WERI-Rb-1 (cell line): ENCODE measurements around the gene YIPF2.

Source experiments
- DNase-seq: peaks from one replicate; pipeline ENCODE4 v3.0.0-alpha.2; 2020
- H3K27ac ChIP-seq: fragments of 250-450 bp; sonication (Bioruptor Pico); 2 replicates; pipeline ENCODE4 v1.5.1; 2020; ENCODE audit warnings: mild to moderate bottlenecking, moderate library complexity
- H3K27me3 ChIP-seq: fragments of 250-450 bp; sonication (Bioruptor Pico); 2 replicates; pipeline ENCODE4 v1.5.1; 2021; ENCODE audit warnings: mild to moderate bottlenecking, low read depth, moderate library complexity; ENCODE audit not compliant: insufficient read depth, severe bottlenecking
- H3K36me3 ChIP-seq: fragments of 250-450 bp; sonication (Bioruptor Pico); 2 replicates; pipeline ENCODE4 v1.5.1; 2020; ENCODE audit warnings: mild to moderate bottlenecking, moderate library complexity
- H3K4me3 ChIP-seq: 2 replicates; pipeline ENCODE4 v1.5.1; 2011; ENCODE audit warnings: low read depth, mild to moderate bottlenecking, control low read depth, low read length
- H3K9me3 ChIP-seq: fragments of 250-450 bp; sonication (Bioruptor Pico); 2 replicates; pipeline ENCODE4 v1.5.1; 2021; ENCODE audit warnings: mild to moderate bottlenecking, moderate library complexity; ENCODE audit not compliant: severe bottlenecking
- TF ChIP-seq, protein P1 (sequence below): IDR thresholded peaks from 2 replicates; pipeline ENCODE4 v1.5.1; 2011; ENCODE audit warnings: low read depth, mild to moderate bottlenecking, control low read depth, inconsistent platforms, low read length

Gene YIPF2

DNA sequence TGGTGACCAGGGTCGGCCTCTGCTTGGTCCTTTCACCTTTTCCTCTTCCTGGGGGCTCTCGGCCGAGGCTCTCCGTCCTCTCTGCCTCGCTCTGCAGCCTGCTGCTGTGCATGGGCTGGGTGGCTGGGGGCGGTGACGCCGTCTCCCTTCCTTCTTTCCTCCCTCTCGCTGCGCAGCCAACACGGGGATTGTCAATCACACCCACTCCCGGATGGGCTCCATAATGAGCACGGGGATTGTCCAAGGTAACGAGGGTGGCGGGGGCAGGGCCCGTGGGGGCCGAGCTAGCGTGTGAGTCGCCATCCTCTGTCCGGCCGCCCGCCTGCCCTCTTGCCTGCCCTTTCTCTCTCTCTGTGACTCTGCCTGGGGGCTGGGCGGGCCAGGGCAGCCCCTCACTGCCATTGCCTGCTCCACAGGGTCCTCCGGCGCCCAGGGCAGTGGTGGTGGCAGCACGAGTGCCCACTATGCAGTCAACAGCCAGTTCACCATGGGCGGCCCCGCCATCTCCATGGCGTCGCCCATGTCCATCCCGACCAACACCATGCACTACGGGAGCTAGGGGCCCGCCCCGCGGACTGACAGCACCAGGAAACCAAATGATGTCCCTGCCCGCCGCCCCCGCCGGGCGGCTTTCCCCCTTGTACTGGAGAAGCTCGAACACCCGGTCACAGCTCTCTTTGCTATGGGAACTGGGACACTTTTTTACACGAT, 7.1 kb downstream of the YIPF2 start:
- H3K9me3 ChIP-seq: no peaks in the 10 kb centered on the region
- peak overlapping the region; percentile 85; the same call in 1 of the 2 replicates for H3K27ac ChIP-seq
- H3K4me3 ChIP-seq: no peak overlapping the region
- H3K36me3 ChIP-seq: peaks cover 75% of the 10 kb centered on the region
- H3K27me3 ChIP-seq: no peaks in the 10 kb centered on the region
- no peak for DNase-seq
- TF ChIP-seq, protein P1, sequence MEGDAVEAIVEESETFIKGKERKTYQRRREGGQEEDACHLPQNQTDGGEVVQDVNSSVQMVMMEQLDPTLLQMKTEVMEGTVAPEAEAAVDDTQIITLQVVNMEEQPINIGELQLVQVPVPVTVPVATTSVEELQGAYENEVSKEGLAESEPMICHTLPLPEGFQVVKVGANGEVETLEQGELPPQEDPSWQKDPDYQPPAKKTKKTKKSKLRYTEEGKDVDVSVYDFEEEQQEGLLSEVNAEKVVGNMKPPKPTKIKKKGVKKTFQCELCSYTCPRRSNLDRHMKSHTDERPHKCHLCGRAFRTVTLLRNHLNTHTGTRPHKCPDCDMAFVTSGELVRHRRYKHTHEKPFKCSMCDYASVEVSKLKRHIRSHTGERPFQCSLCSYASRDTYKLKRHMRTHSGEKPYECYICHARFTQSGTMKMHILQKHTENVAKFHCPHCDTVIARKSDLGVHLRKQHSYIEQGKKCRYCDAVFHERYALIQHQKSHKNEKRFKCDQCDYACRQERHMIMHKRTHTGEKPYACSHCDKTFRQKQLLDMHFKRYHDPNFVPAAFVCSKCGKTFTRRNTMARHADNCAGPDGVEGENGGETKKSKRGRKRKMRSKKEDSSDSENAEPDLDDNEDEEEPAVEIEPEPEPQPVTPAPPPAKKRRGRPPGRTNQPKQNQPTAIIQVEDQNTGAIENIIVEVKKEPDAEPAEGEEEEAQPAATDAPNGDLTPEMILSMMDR: no peak

DNA sequence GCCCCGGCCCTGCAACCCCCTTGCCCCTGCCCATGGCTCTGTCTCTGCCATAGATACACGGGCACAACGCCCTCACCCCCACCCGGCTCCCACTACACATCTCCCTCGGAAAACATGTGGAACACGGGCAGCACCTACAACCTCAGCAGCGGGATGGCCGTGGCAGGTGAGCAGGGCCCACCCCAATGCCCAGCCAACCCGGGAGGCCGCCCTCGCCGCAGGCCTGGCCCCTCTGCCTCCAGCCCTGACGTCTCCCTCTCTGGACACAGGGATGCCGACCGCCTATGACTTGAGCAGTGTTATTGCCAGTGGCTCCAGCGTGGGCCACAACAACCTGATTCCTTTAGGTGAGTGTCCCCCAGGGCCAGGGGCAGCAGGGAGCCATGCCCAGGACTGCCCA, 7.7 kb downstream of the YIPF2 start:
- TF ChIP-seq, protein P1: no peak
- Histone ChIP-seq H3K4me3 (no peak overlapping the region), H3K27me3 (no peaks in the 10 kb centered on the region), H3K27ac (peak overlapping the region; percentile 85; the same call in 1 of the 2 replicates), H3K36me3 (peaks cover 77% of the 10 kb centered on the region), H3K9me3 (no peaks in the 10 kb centered on the region)
- DNase-seq: no peak

DNA sequence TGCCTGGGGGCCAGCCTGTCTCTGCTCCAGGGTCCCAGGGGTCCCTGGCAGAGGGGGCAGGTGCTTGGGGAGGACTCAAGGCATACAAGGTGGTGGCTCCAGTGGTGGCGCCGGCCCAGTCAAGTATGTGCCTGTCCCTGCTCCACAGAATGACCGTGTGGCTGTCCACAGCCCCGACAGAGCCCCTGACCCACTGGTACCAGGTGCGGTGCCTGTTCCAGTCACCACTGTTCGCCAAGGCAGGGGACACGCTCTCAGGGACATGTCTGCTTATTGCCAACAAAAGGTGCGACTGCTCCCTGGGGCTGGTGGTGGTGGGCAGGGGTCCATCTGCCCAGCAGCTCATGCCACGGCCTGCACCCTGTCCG, 8.2 kb downstream of the YIPF2 start:
- H3K4me3 ChIP-seq: no peak overlapping the region
- H3K27ac ChIP-seq: peak overlapping the region; percentile 85
- TF ChIP-seq, protein P1: no peak

DNA sequence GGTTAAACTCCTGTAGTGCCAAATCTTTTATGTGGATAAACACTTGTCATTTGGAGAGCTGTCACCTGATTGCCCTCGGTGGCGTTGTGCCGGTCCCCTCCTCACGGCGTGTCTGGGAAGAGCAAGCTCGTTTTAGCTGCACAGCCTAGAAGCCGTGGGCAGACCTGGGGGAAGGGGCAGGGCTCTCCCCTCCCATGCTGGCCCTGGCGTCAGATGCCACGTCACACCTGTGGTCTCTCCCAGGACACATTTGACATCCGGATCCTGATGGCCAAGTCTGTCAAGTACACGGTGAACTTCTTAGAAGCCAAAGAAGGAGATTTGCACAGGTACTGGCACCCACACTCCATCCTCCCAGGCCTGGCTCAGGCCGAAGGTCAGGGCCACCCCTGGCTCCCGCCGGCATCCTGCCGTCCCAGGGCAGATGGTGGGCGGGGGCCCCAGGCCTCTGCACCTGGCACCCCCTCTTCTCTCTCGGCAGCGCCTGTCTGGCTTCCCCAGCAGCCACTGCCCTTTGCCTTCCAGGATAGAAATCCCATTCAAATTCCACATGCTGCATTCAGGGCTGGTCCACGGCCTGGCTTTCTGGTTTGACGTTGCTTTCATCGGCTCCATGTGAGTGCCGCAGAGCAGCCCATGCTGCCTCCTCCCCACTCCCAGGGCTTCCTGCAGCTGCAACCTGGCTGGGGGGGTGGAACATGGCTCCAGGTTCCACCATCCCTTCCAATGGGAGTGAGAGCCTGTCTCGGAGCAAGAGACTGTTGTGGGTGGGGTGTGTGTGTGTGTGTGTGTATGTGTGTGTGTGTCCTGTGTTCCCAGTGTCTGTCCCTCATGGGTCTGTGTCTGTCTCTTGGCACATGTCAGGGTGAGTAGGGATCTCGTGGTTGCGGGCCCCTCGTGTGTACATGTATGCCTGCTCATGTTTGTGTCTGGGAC, 8.8 kb downstream of the YIPF2 start:
- DNase-seq: no peak
- H3K4me3 ChIP-seq: no peak overlapping the region
- H3K27me3 ChIP-seq: no peaks in the 10 kb centered on the region
- peaks cover 84% of the 10 kb centered on the region for H3K36me3 ChIP-seq
- no peaks in the 10 kb centered on the region for H3K9me3 ChIP-seq
- TF ChIP-seq, protein P1: no peak
- H3K27ac ChIP-seq: peak overlapping the region; percentile 85

More for the DNA sequence above, 8.2 kb downstream of the YIPF2 start:
- DNase-seq: no peak
- Histone ChIP-seq H3K36me3 (peaks cover 80% of the 10 kb centered on the region), H3K9me3 (no peaks in the 10 kb centered on the region), H3K27me3 (no peaks in the 10 kb centered on the region)

DNA sequence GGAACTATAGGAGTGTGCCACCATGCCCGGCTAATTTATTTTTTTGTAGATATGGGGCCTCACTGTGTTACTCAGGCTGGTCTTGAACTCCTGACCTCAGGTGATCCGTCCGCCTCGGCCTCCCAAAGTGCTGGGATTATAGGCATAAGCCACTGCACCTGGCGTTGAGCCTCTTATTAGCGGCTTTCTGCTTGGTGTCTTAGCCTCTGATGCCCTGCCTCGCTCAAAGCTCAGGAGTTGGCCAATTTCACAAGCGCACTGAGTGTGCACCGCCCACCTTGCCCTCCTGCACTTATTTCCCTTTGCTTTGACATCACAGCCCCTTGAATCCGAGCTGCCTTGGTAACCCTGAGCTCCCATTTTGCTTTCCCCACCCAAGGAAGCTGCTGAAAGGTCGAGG, 10.1 kb downstream of the YIPF2 start:
- Histone ChIP-seq H3K36me3 (peaks cover 83% of the 10 kb centered on the region), H3K9me3 (no peaks in the 10 kb centered on the region), H3K4me3 (no peak overlapping the region), H3K27me3 (no peaks in the 10 kb centered on the region), H3K27ac (peak overlapping the region; percentile 85)
- peak; percentile 92 for DNase-seq
- TF ChIP-seq, protein P1: no peak
